NCI-H2081 treated with DMSO at 0.1 percent for 48 hours (cell line): Measurements from ENCODE around the gene SHISA6.

ENCODE experiments used
- DNase-seq: peaks from one replicate; lab custom pipeline; 2025; lab: John Stamatoyannopoulos, UW

Gene SHISA6

GRCh38 chr17:11459861-11460331 is 218.9 kb downstream of the SHISA6 start:
- DNase-seq = no peak

DNA sequence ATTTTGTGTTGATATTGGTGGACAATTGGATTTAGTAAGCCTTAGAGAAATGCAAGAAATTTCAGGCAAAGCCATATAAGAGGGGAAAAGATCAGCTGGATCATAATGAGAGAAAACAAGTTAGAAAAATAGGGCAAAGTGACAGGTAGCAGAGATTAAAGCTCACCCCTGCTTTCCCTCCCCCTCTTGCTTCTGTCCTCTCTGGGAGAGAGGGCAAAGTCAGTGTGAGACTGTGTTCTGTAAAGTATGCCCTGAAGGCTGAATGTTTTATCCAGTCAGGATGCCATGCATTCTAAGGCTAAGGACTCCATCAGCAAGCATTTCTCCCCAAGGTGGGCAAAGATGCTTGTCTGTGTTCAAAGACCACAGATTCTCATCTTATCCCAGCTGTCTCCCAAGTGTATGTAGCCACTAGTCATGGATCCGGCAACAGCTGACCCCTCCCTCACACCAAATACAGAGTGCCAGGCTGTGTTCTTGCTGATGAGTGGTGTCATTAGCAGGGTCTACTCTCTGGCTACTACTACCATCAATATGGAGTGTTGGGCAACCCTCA is 221.1 kb downstream of the SHISA6 start:
- DNase-seq = no peak

DNA sequence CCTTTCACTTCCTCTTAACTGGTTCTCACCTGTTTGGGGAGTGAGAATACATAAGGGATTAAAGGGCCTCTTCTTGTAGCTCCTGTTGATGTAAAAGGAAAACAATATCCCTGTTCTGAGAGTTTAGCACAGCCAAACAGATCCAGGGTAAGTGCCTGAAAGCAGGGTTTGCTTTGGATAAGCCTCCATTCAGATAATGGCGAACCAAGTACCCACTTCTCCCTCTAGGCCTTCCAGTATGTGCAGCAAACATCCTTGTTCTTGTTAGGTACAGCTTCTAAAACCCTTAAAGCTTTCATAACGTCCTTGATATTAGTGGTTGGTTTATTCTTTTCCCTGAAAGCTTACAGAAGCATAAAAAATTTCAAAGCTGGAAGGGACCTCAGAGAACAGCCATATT is 226.6 kb downstream of the SHISA6 start:
- no peak for DNase-seq

DNA sequence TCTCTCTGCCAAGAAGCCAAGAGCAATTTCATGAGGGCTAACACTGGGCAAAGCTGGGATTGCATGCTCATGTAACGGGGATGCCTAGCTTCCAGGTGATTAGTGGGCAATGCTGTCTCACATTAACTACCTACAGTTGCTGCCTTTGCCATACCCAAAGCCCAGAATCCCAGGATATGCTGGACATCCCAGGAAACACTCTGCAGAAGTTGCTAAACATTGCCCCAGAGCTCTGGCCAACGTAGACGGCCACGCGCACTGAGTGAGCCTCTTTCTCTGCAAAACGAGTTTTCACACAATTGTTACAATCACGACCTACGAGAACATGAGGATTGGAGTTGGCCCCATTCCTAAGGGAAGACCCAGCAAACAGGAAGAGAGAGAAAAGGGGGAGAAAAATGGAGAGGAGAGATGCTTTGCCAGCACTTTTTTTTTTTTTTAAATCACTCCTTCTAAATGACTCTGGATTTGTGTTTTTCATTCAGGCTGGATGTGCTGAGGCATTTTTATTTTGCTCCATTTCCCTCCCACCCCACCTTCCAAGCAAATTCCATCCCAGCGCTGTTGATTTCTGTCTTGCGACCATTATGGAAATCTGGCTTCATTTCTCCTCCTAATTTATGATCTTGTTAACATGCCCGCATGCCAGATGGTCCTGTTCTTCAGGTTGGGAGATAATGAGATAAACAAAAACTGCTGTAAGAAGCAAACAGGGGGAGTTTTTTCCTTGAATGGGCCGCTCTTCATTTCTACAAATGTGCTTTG is 244.5 kb downstream of the SHISA6 start:
- DNase-seq = no peak

DNA sequence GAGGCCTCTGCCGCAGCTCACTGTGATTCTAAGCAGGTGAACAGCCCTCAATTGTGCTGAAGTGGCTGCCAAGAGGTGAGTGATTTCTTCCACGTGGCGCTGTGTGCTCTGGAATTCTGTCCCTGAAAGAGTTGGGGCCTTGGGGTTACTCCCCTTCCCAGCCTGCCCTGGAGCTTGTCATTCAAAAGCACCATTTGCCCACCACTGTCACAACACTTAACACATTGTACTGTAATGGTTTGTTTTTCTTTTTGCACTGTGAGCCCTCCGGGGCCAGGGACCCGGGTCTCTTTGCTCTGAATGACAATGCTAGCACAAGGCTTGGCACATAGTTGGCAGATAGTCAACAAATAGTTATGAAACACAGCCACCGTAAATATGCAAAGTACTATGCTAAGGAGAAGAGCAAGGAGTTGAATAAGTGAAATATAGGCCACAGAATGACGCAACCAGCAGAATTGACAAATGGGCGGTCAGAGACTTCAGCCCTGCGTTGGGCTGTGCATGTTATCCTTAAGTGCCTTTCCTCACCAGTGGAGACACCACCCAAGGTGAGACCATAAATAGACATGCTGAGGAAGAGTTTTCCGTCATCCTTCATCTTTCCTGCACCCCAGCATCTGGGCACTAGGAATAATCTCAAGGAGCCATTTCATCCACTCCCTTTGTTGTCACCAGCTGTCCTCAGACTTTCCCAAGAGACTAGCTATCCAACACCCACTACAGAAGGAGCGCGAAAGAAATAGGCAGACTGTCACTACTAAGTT is 245.3 kb downstream of the SHISA6 start:
- DNase-seq = no peak

GRCh38 chr17:11486868-11487310 is 245.9 kb downstream of the SHISA6 start:
- no peak for DNase-seq

DNA sequence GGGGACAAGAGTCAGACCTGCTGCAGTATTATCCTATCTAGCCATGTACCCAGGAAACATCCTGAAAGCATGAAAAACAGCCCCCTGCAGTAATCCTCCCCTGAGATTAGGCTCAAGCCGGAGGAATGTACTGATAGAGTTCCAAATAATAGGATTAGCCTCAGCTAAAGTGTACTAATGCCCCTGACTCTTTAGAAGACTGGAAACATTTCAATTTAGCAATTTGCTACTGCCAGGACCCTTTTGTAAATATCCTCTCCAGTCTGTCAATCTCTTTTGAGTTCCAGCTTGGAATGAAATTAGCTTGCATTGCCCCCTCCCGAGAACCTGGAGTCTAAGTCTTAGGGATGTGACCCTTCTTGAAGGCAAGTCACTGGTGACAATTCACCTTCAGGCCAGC is 246.5 kb downstream of the SHISA6 start:
- DNase-seq = no peak

- DNase-seq = no peak
Measured at GRCh38 chr17:11488407-11488806, 247.4 kb downstream of the SHISA6 start.

GRCh38 chr17:11490171-11490755 is 249.2 kb downstream of the SHISA6 start:
- DNase-seq = no peak

DNA sequence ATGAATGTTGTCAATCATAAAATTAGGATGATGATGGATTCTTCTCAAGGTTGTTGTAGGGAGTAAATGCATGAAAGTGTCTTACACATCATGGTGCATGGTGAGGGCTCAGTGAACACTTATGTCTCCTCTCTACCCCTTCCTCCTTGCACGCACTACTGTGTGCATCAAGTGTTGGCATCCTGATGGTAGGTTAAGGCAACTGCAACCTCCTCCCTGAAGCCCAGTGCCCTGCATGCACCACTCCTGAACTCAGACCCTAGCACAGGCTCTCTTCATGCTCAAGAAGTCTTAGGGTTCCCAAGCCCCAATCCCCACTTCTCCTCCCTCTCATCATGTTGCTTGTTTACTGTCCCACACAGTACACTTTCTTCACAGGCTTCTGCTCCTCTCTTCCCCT is 251.5 kb downstream of the SHISA6 start:
- no peak for DNase-seq

DNA sequence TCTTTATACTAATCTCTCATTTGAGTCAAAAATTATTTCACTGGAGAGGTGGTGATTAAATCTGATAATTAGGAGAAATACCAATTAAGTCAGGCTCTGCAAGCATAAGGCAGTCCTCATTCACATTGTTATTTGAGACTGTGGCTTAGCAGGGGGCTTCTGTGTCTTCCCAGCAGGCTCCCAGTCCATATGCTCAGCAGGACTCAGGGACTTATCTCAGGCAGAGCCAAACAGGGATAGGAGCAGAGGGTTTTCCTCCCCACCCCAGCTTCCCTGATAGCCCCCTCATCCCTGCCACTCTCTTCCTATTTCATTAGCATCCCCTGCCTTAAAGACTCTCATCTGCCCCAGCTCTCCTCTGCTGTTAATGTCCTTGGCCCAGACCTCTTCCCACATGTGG is 252.9 kb downstream of the SHISA6 start:
- no peak for DNase-seq

- DNase-seq = no peak
Measured at GRCh38 chr17:11495613-11496012, 254.6 kb downstream of the SHISA6 start.

GRCh38 chr17:11499881-11500280 is 258.9 kb downstream of the SHISA6 start:
- no peak for DNase-seq

DNA sequence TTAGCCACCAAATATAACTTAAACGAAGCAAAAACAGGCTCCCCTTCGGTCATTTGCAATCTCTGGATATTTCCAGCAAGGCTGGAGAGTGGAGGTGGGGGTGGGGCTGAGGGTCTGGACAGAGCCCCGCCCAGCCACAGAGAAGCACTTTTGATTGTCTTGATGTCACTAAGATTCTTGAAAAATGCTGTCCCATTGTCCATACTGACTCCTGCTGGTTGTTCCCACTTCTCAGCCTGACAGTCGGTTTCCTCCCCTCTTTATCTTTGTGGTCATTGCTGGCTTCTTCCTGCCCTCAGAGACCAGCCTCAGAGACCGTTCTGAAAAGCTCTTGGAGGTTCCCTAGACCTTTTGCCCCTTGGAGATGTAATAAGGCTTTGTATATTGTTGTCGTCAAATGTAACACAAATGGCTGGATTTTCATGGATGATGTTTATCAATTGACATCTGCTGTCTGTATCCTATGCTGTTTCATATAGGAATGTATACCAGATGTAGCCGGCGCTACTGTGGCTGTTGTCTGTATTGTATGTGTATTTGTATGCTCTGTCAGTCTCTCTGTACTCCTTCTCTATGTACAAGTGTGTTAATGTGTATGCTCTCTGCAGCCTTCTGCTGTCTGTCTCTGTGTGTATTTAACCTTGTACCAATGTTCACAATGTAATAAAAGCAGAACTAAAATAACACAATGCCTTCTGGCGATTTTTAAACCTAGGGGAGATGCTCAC is 262.5 kb downstream of the SHISA6 start:
- no peak for DNase-seq

GRCh38 chr17:11506635-11507034 is 265.6 kb downstream of the SHISA6 start:
- no peak for DNase-seq

DNA sequence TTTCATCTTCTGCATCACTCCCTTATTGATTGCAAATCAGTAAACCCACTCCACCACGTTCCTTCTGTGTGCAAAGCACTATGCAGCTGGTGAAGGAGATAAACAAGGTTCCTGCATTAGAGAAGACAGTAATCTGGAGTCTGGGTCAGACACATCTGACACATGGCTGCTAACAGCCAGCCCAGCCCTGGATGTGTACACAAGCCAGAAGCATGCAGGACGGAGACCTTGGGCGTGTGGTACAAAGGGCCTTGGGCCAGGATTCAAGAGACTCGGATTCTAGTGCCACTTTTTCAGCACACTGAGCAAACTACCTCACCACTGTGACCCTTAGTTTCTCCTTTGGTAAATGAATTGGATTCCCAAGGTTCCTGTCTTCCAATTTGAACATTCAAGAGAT is 270.7 kb downstream of the SHISA6 start:
- DNase-seq = no peak

DNA sequence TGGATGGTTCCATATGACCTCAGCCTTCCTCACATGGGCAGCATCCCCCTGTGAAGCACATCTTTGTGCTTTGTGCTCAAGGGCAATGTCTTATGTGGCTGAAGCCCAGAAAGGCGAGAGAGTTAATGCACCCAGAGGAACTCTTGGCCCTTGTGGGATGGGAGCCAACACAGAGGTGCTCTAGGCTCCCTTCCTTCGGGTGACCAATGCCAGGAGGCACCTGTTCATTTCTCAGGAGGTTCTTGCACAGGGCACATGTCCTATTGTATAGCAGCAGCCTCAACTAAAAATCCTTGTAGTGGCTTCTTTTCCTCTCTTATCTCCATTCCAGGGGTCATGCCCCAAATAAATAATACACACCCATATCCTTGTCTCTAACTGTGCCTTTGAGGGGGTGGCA is 273.6 kb downstream of the SHISA6 start:
- no peak for DNase-seq

GRCh38 chr17:11514981-11515680 is 274.1 kb downstream of the SHISA6 start:
- DNase-seq = no peak

- no peak for DNase-seq
Measured at GRCh38 chr17:11515901-11516300, 274.9 kb downstream of the SHISA6 start.

GRCh38 chr17:11535231-11535630 is 294.2 kb downstream of the SHISA6 start:
- no peak for DNase-seq

GRCh38 chr17:11538366-11538765 is 297.4 kb downstream of the SHISA6 start:
- no peak for DNase-seq
